ENCODE results near the gene ASCL5. TPM values are rescaled to one million over a fixed set of nuclear protein-coding genes. Genes with fewer than 3 reads are reported as not detected.

ASCL5 gene
- total RNA-seq, 1 experiment from 2014 or later = 0.24 TPM

GRCh38 chr1:201111672-201112071, 15.3 kb downstream of the ASCL5 start:
- H2AFZ ChIP-seq = no peak overlapping the region
- ChIA-PET CTCF (interaction anchor here (0.6 to 0.7 kb wide), 2 partner anchors 28 to 324 kb away, joined by 3 to 16 read pairs; no protein-coding TSS in a partner anchor), POLR2A (ENCODE audit: unreplicated experiment) (no interaction called here)
- BruUV-seq (replicated peaks) = no TSS peak
- no peaks in the 10 kb centered on the region for H3F3A ChIP-seq (ENCODE audit: insufficient read depth, low read depth)
- H3K9me2 ChIP-seq (ENCODE audit: insufficient read depth) = no peaks in the 10 kb centered on the region
- H3K9me3 ChIP-seq (ENCODE audit: insufficient read depth, low read depth) = no peaks in the 10 kb centered on the region
- no peaks in the 10 kb centered on the region for H3K36me3 ChIP-seq (ENCODE audit: low read depth)
- H4K20me1 ChIP-seq (ENCODE audit: insufficient read depth) = no peaks in the 10 kb centered on the region
- no peak overlapping the region for H3K4me2 ChIP-seq
- H3K79me2 ChIP-seq (ENCODE audit: low read depth) = no peaks in the 10 kb centered on the region
- DNase-seq = no peak
- H3K27ac ChIP-seq = no peak overlapping the region
- H3K27me3 ChIP-seq (ENCODE audit: insufficient read depth, low read depth) = peaks cover 7% of the 10 kb centered on the region
- no peak overlapping the region for H3K4me3 ChIP-seq
- TF ChIP-seq, protein P1, sequence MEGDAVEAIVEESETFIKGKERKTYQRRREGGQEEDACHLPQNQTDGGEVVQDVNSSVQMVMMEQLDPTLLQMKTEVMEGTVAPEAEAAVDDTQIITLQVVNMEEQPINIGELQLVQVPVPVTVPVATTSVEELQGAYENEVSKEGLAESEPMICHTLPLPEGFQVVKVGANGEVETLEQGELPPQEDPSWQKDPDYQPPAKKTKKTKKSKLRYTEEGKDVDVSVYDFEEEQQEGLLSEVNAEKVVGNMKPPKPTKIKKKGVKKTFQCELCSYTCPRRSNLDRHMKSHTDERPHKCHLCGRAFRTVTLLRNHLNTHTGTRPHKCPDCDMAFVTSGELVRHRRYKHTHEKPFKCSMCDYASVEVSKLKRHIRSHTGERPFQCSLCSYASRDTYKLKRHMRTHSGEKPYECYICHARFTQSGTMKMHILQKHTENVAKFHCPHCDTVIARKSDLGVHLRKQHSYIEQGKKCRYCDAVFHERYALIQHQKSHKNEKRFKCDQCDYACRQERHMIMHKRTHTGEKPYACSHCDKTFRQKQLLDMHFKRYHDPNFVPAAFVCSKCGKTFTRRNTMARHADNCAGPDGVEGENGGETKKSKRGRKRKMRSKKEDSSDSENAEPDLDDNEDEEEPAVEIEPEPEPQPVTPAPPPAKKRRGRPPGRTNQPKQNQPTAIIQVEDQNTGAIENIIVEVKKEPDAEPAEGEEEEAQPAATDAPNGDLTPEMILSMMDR (conservative IDR thresholded peaks at IDR 0.05) = no peak
- no peak for TF ChIP-seq EZH2 (IDR thresholded peaks at IDR 0.05; ENCODE audit: low read depth)
- no peaks in the 10 kb centered on the region; the same call in 1 of the 2 replicates for H3K4me1 ChIP-seq (replicated peaks; ENCODE audit: insufficient read depth)
- intact Hi-C loops (cut with micrococcal nuclease; ENCODE audit: unreplicated experiment) = loop anchor here (5.0 to 10.0 kb wide), 2 partner anchors 69 to 557 kb away; no protein-coding TSS in a partner anchor

DNA sequence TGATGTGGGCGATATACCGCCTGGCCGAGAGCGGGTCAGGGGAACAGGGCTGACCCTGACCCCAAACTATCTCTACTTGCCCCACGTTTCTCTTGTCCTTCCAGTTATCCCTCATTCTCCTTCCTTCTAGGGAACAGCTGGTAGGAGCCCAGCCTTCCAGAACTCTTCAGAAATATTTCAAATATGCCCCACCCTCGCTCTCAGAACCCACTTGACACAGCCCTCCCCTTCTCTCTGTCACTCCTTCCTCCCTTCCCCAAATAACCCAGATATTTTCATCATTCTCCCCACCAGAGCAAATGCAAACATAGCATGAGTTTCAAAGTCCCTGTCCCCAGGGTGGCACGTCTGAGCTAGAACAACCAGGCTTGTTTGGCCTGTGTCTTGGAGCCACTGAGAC, 15.8 kb downstream of the ASCL5 start:
- Histone ChIP-seq H3K9me2 (ENCODE audit: insufficient read depth) (no peaks in the 10 kb centered on the region), H4K20me1 (ENCODE audit: insufficient read depth) (no peaks in the 10 kb centered on the region), H3K4me3 (no peak overlapping the region), H3F3A (ENCODE audit: insufficient read depth, low read depth) (no peaks in the 10 kb centered on the region), H2AFZ (no peak overlapping the region), H3K4me2 (no peak overlapping the region), H3K27ac (no peak overlapping the region), H3K79me2 (ENCODE audit: low read depth) (no peaks in the 10 kb centered on the region), H3K9me3 (ENCODE audit: insufficient read depth, low read depth) (no peaks in the 10 kb centered on the region), H3K36me3 (ENCODE audit: low read depth) (no peaks in the 10 kb centered on the region), H3K27me3 (ENCODE audit: insufficient read depth, low read depth) (peaks cover 7% of the 10 kb centered on the region), H3K4me1 (replicated peaks; ENCODE audit: insufficient read depth) (no peaks in the 10 kb centered on the region; the same call in 1 of the 2 replicates)
- ChIA-PET POLR2A (ENCODE audit: unreplicated experiment) (no interaction called here), CTCF (interaction anchor here (0.7 kb wide), 1 partner anchor 324 kb away, joined by 3 read pairs; no protein-coding TSS in a partner anchor)
- intact Hi-C loops (cut with micrococcal nuclease; ENCODE audit: unreplicated experiment) = loop anchor here (5.0 to 10.0 kb wide), 2 partner anchors 69 to 556 kb away; no protein-coding TSS in a partner anchor
- no peak for DNase-seq
- no TSS peak for BruUV-seq (replicated peaks)
- TF ChIP-seq, protein P1 (conservative IDR thresholded peaks at IDR 0.05) = no peak
- TF ChIP-seq EZH2 (IDR thresholded peaks at IDR 0.05; ENCODE audit: low read depth) = no peak

GRCh38 chr1:201110616-201111015, 16.4 kb downstream of the ASCL5 start:
- H3K4me3 ChIP-seq = no peak overlapping the region

More at GRCh38 chr1:201110616-201111015, 16.4 kb downstream of the ASCL5 start:
- H3K36me3 ChIP-seq (ENCODE audit: low read depth) = no peaks in the 10 kb centered on the region
- CTCF ChIA-PET = no interaction called here
- no peak overlapping the region for H2AFZ ChIP-seq
- H3K27ac ChIP-seq = no peak overlapping the region
- DNase-seq = no peak
- BruUV-seq (replicated peaks) = no TSS peak
- intact Hi-C loops (cut with micrococcal nuclease; ENCODE audit: unreplicated experiment) = loop anchor here (5.0 to 10.0 kb wide), 2 partner anchors 68 to 556 kb away; no protein-coding TSS in a partner anchor
- no peaks in the 10 kb centered on the region; the same call in 1 of the 2 replicates for H3K4me1 ChIP-seq (replicated peaks; ENCODE audit: insufficient read depth)
- POLR2A ChIA-PET (ENCODE audit: unreplicated experiment) = no interaction called here
- no peak overlapping the region for H3K4me2 ChIP-seq
- no peak for TF ChIP-seq EZH2 (IDR thresholded peaks at IDR 0.05; ENCODE audit: low read depth)
- TF ChIP-seq, protein P1 (conservative IDR thresholded peaks at IDR 0.05) = no peak
- no peaks in the 10 kb centered on the region for H3K9me3 ChIP-seq (ENCODE audit: insufficient read depth, low read depth)
- no peaks in the 10 kb centered on the region for H3K9me2 ChIP-seq (ENCODE audit: insufficient read depth)
- H3F3A ChIP-seq (ENCODE audit: insufficient read depth, low read depth) = no peaks in the 10 kb centered on the region
- H4K20me1 ChIP-seq (ENCODE audit: insufficient read depth) = no peaks in the 10 kb centered on the region
- H3K79me2 ChIP-seq (ENCODE audit: low read depth) = no peaks in the 10 kb centered on the region
- H3K27me3 ChIP-seq (ENCODE audit: insufficient read depth, low read depth) = peaks cover 7% of the 10 kb centered on the region

All from PC-9 (cell line).